ENCODE data around the gene EPB41L2.
A peak's percentile ranks its signal among the peaks of the same experiment; 100 is the strongest.

EPB41L2 gene

DNA sequence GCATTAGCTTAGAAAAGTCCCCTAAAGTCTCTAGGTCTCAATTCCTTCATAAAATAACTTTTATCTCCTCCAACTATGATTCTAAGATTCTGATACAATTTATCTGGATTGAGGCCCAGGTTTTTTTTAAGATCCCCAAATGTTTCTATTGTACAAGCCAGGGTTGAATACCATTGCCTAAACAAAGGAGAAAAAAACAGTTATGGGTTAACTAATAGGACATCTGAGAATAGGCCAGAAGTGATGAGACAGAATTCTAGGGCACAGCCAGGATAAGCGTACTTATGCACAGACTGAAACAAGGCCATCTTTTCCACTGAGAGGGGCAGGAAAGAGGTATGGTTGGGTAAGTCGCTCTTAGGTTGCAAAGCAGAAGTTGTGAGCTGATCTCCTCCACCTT, 26.4 kb downstream of the EPB41L2 start:
- TF ChIP-seq POLR2AphosphoS5 (IDR thresholded peaks at IDR 0.05; ENCODE audit: borderline replicate concordance, low read depth, low read length) (no peak), FOXP2 (optimal IDR thresholded peaks at IDR 0.05; ENCODE audit: control extremely low read depth, extremely low read length, insufficient read depth) (no peak), EZH2 (IDR thresholded peaks at IDR 0.05) (no peak)
- no peak for DNase-seq (ENCODE audit: low read depth, low spot score)
- H3K27ac ChIP-seq = no peak overlapping the region
- H3K4me3 ChIP-seq = no peak overlapping the region
- no peaks in the 10 kb centered on the region for H3K9me3 ChIP-seq (ENCODE audit: low read depth, low read length)
- H3K36me3 ChIP-seq (ENCODE audit: insufficient read depth, low read length) = no peaks in the 10 kb centered on the region
- no peak overlapping the region for H3K9ac ChIP-seq (ENCODE audit: insufficient read length)

DNA sequence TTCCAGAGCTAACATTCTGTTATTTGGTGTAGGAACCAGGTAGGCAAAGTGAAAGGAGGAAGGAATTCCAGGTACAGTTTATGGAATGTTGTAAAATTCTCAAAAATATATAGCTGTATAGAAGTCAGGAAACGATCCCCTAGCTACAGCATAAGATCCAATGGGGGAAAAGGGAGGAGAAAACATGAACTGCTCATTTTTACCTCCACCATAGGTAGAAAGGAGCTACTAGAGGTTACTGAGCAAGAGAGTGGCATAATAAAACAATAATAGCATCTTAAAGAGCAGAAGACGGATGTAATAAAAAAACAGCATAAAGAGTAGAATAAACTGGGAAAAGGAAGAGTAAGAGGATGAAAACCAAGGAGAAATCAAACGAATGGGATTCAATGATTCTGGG, 26.9 kb downstream of the EPB41L2 start:
- Histone ChIP-seq H3K27ac (no peak overlapping the region), H3K36me3 (ENCODE audit: insufficient read depth, low read length) (no peaks in the 10 kb centered on the region), H3K9ac (ENCODE audit: insufficient read length) (no peak overlapping the region), H3K9me3 (ENCODE audit: low read depth, low read length) (no peaks in the 10 kb centered on the region), H3K4me3 (no peak overlapping the region)
- TF ChIP-seq POLR2AphosphoS5 (IDR thresholded peaks at IDR 0.05; ENCODE audit: borderline replicate concordance, low read depth, low read length) = no peak
- no peak for TF ChIP-seq EZH2 (IDR thresholded peaks at IDR 0.05)
- no peak for TF ChIP-seq FOXP2 (optimal IDR thresholded peaks at IDR 0.05; ENCODE audit: control extremely low read depth, extremely low read length, insufficient read depth)
- no peak for DNase-seq (ENCODE audit: low read depth, low spot score)

DNA sequence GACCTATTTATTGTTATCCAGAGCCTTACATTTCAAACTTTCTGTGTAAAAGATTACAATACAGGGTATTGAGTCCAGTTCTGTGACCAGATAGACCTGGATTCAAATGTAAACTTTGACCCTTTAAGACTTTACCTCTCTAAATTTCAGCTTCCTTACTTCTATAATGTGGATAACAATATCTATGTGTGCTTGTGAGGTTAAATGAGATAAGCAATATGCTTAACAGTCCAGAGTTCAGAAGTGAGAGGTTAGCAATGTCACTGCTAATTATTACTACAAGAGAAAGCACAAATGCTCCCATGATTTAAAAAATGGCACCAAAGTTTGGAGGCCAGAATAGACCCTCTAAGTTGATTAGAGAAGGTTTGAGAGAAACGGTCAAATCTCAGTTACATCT, 27.5 kb downstream of the EPB41L2 start:
- no peak for TF ChIP-seq EZH2 (IDR thresholded peaks at IDR 0.05)
- no peak for TF ChIP-seq POLR2AphosphoS5 (IDR thresholded peaks at IDR 0.05; ENCODE audit: borderline replicate concordance, low read depth, low read length)
- TF ChIP-seq FOXP2 (optimal IDR thresholded peaks at IDR 0.05; ENCODE audit: control extremely low read depth, extremely low read length, insufficient read depth) = no peak
- Histone ChIP-seq H3K9me3 (ENCODE audit: low read depth, low read length) (no peaks in the 10 kb centered on the region), H3K4me3 (no peak overlapping the region), H3K27ac (no peak overlapping the region), H3K9ac (ENCODE audit: insufficient read length) (no peak overlapping the region), H3K36me3 (ENCODE audit: insufficient read depth, low read length) (no peaks in the 10 kb centered on the region)
- DNase-seq (ENCODE audit: low read depth, low spot score) = no peak

DNA sequence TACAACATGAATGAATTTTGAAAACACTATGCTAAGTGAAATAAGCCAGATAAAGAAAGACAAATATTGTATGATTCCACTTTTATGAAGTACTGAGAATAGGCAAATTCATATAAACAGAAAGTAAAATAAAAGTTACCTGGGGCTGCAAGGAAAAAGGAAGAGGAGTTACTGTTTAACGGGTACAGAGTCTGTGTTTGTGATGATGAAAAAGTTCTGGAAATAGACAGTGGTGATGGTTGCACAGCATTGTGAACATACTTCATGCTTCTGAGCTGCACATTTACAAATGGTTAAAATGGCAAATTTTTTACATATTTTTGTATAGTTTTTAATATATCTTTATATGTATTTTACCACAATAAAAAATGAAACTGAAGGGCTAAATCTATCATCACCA, 29.4 kb downstream of the EPB41L2 start:
- Histone ChIP-seq H3K27ac (no peak overlapping the region), H3K4me3 (no peak overlapping the region), H3K9ac (ENCODE audit: insufficient read length) (no peak overlapping the region), H3K36me3 (ENCODE audit: insufficient read depth, low read length) (no peaks in the 10 kb centered on the region), H3K9me3 (ENCODE audit: low read depth, low read length) (no peaks in the 10 kb centered on the region)
- no peak for DNase-seq (ENCODE audit: low read depth, low spot score)
- no peak for TF ChIP-seq EZH2 (IDR thresholded peaks at IDR 0.05)
- no peak for TF ChIP-seq FOXP2 (optimal IDR thresholded peaks at IDR 0.05; ENCODE audit: control extremely low read depth, extremely low read length, insufficient read depth)
- no peak for TF ChIP-seq POLR2AphosphoS5 (IDR thresholded peaks at IDR 0.05; ENCODE audit: borderline replicate concordance, low read depth, low read length)

DNA sequence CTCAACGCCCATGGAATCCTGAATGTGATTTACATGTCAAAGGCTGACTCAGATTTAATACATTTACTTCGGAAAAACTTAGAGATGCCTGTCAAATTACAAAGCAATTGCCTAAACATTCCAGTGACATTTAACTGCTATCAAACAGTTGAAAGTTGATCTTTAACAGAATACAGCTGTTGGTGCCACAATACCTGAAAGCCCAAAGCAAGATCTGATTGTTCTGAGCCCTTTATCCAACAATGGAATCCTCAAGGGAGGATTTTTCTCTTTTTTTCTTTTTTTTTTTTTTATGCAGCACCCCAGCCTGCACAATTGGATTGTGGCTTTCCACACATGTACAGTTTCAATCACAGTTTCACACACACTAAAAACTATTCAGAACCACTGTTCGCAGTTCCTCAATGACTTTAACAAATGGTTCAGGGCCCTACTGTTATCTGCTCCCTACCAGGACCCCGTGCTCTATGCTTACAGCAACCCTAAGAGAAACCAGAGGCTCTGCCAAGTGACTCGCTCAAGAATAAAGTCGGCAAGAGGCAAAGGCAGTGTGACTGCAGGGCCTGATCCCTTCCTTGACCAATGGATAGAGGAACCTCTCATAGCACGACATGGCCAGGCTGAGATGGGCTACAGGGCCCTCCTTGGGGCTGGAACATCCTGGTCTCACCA, 33.3 kb downstream of the EPB41L2 start:
- TF ChIP-seq FOXP2 (optimal IDR thresholded peaks at IDR 0.05; ENCODE audit: control extremely low read depth, extremely low read length, insufficient read depth) (no peak), EZH2 (IDR thresholded peaks at IDR 0.05) (no peak), POLR2AphosphoS5 (IDR thresholded peaks at IDR 0.05; ENCODE audit: borderline replicate concordance, low read depth, low read length) (no peak)
- H3K36me3 ChIP-seq (ENCODE audit: insufficient read depth, low read length) = no peaks in the 10 kb centered on the region; the same call in 1 of the 2 replicates
- H3K4me3 ChIP-seq = no peak overlapping the region
- DNase-seq (ENCODE audit: low read depth, low spot score) = no peak
- H3K9ac ChIP-seq (ENCODE audit: insufficient read length) = no peak overlapping the region
- H3K9me3 ChIP-seq (ENCODE audit: low read depth, low read length) = no peaks in the 10 kb centered on the region
- H3K27ac ChIP-seq = peak overlapping the region; percentile 9; the same call in 1 of the 2 replicates

DNA sequence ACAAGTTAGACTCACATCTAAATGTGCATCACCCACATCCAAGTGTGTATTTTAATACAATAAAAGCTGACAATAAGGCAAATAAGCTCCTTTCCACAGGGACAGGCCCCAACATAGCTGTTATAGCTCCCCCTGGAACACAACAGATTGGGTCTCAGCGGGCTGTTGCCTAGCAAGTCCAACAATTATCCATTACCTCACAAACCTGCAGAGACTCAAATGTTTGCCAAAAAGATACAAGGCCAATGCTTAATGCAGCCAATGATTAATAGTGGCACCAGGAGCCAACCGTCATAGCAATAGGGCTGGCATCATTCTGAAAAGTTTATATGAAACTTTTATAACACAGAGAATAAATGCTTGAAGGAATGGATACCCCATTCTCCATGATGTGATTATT, 35.7 kb downstream of the EPB41L2 start:
- Histone ChIP-seq H3K9ac (ENCODE audit: insufficient read length) (no peak overlapping the region), H3K27ac (no peak overlapping the region), H3K4me3 (no peak overlapping the region), H3K9me3 (ENCODE audit: low read depth, low read length) (no peaks in the 10 kb centered on the region), H3K36me3 (ENCODE audit: insufficient read depth, low read length) (peaks cover 3% of the 10 kb centered on the region; the same call in 1 of the 2 replicates)
- DNase-seq (ENCODE audit: low read depth, low spot score) = no peak
- TF ChIP-seq POLR2AphosphoS5 (IDR thresholded peaks at IDR 0.05; ENCODE audit: borderline replicate concordance, low read depth, low read length) (no peak), FOXP2 (optimal IDR thresholded peaks at IDR 0.05; ENCODE audit: control extremely low read depth, extremely low read length, insufficient read depth) (no peak), EZH2 (IDR thresholded peaks at IDR 0.05) (no peak)

DNA sequence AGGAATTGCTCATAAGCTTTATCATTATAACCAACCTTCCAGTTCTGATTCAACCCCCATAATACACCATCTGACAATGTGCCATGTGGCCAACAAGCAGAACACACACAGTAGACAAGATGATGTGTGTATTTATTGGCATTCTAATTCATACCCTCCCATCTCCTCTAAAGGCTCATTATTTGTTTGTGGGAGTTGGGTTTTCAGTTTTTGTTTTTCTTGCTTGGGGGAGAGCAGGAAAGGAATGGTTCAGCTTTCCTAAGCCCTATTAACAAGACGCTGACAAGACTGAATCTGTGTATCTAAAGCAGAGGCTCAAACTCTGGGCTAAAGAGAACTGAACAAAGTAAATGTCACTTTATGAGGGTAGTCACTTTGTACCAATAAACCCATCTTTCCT, 36.8 kb downstream of the EPB41L2 start:
- no peak for DNase-seq (ENCODE audit: low read depth, low spot score)
- Histone ChIP-seq H3K9me3 (ENCODE audit: low read depth, low read length) (no peaks in the 10 kb centered on the region), H3K36me3 (ENCODE audit: insufficient read depth, low read length) (peaks cover 7% of the 10 kb centered on the region), H3K9ac (ENCODE audit: insufficient read length) (no peak overlapping the region), H3K27ac (no peak overlapping the region), H3K4me3 (no peak overlapping the region)
- TF ChIP-seq EZH2 (IDR thresholded peaks at IDR 0.05) (no peak), POLR2AphosphoS5 (IDR thresholded peaks at IDR 0.05; ENCODE audit: borderline replicate concordance, low read depth, low read length) (no peak), FOXP2 (optimal IDR thresholded peaks at IDR 0.05; ENCODE audit: control extremely low read depth, extremely low read length, insufficient read depth) (no peak)

DNA sequence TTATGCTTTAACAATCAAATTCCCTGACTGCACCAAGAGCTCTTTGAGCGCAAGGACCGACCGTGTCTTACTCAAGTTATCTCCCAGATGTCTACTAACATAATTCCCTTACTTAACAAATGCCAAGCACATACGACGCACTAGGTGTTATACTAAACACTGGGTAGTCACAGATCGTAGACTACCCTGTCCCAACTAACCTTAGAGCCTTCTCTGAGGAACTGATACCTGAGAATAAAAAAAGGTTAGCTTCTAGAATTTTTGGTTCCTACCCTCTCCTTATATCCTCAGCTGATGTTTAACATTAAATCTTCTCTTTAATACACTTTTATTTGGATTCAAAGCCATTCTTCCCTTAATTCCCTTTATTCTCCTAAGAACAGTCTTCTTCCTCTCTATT, 38.5 kb downstream of the EPB41L2 start:
- H3K4me3 ChIP-seq = no peak overlapping the region
- no peaks in the 10 kb centered on the region for H3K9me3 ChIP-seq (ENCODE audit: low read depth, low read length)
- peaks cover 7% of the 10 kb centered on the region for H3K36me3 ChIP-seq (ENCODE audit: insufficient read depth, low read length)
- TF ChIP-seq FOXP2 (optimal IDR thresholded peaks at IDR 0.05; ENCODE audit: control extremely low read depth, extremely low read length, insufficient read depth) (no peak), POLR2AphosphoS5 (IDR thresholded peaks at IDR 0.05; ENCODE audit: borderline replicate concordance, low read depth, low read length) (no peak), EZH2 (IDR thresholded peaks at IDR 0.05) (no peak)
- H3K27ac ChIP-seq = no peak overlapping the region
- DNase-seq (ENCODE audit: low read depth, low spot score) = no peak
- H3K9ac ChIP-seq (ENCODE audit: insufficient read length) = no peak overlapping the region

Measured in SK-N-MC (cell line).